ENCODE results near the gene BGN.

The BGN gene

GRCh38 chrX:153456161-153456560 is 38.6 kb upstream of the BGN start:
- H3K36me3 ChIP-seq (ENCODE audit: insufficient read depth, low read length), result no peaks in the 10 kb centered on the region; the same call in 1 of the 2 replicates
- no peaks in the 10 kb centered on the region for H3K9me3 ChIP-seq (ENCODE audit: control insufficient read depth, insufficient read depth, low read length)
- no peak overlapping the region for H3K9ac ChIP-seq (ENCODE audit: low read depth, low read length)
- H3K4me1 ChIP-seq (ENCODE audit: insufficient read depth, low read length), result peaks cover 6% of the 10 kb centered on the region; the same call in 1 of the 2 replicates

DNA sequence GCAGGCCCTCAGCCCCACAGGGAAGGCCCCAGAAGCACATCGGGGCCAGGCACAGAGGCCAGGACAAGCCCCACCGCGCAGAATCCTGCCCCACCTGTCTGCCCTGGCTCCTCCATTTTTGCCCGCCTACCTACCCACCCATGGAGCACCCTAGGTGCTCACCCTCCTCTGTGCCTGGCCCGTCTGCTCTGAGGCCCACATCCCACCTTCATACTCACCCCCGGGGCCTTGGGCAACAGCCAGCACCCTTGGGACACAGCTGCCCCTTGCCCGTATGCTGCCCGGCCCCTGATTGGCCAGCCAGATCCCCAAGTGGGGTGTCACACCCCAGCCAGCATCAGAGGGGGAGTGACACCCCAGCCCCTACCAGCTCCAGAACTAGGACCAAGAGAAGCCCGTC is 38.1 kb upstream of the BGN start:
- H3K9ac ChIP-seq (ENCODE audit: low read depth, low read length), result no peak overlapping the region
- no peaks in the 10 kb centered on the region for H3K9me3 ChIP-seq (ENCODE audit: control insufficient read depth, insufficient read depth, low read length)
- H3K4me1 ChIP-seq (ENCODE audit: insufficient read depth, low read length), result peaks cover 6% of the 10 kb centered on the region; the same call in 1 of the 2 replicates
- no peaks in the 10 kb centered on the region; the same call in 1 of the 2 replicates for H3K36me3 ChIP-seq (ENCODE audit: insufficient read depth, low read length)

GRCh38 chrX:153457136-153457825 is 37.5 kb upstream of the BGN start:
- peaks cover 6% of the 10 kb centered on the region; the same call in 1 of the 2 replicates for H3K4me1 ChIP-seq (ENCODE audit: insufficient read depth, low read length)
- H3K9me3 ChIP-seq (ENCODE audit: control insufficient read depth, insufficient read depth, low read length), result no peaks in the 10 kb centered on the region
- no peaks in the 10 kb centered on the region; the same call in 1 of the 2 replicates for H3K36me3 ChIP-seq (ENCODE audit: insufficient read depth, low read length)
- H3K9ac ChIP-seq (ENCODE audit: low read depth, low read length), result no peak overlapping the region

DNA sequence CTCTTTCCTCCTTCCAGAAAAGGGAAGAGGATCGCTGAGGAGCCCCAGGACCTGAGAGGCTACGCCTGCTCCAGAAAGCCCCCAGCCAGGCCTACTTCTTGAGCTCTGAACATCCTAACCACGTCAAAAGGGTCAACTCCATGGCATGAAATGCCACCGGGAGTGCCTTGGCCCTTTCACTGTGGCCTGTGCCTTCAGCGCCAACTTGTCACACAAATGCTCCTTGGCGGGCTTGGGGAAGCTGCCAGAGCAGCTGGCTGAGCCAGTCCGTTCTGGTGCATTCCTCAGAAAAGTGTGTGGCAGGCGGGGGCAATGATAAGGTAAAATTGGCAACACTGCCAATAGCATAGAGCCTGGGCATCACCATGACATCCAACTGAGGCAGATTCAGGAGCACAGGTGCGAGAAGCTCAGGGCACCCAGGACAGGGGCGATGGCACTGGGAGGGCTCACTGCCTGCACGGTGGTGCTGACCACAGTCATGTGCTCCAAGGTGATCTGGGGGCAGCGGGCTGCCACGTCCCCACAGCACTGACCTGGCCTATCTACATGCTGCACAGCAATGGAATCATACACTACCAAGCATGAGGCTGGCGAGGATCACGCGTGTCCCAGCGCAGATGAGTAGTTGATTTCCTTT is 36.8 kb upstream of the BGN start:
- Histone ChIP-seq H3K4me1 (ENCODE audit: insufficient read depth, low read length) (peaks cover 6% of the 10 kb centered on the region; the same call in 1 of the 2 replicates), H3K36me3 (ENCODE audit: insufficient read depth, low read length) (no peaks in the 10 kb centered on the region; the same call in 1 of the 2 replicates), H3K9me3 (ENCODE audit: control insufficient read depth, insufficient read depth, low read length) (no peaks in the 10 kb centered on the region), H3K9ac (ENCODE audit: low read depth, low read length) (no peak overlapping the region)

DNA sequence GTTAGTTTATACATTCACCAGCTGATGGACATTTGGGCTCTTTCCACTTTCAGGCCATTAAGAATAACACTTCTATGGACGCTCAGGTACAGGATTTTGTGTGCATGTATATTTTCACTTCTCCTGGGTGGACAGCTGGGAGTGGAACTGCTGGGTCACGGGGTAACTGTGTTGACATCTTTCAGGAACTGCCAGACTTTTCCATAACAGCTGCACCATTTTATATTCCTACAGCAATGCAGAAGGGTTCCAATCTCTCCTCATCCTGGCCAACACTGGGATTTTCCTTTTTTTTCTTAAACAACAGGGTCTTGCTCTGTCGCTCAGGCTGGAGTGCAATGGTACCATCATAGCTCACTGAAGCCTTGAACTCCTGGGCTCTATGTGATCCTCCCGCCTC is 36.3 kb upstream of the BGN start:
- Histone ChIP-seq H3K36me3 (ENCODE audit: insufficient read depth, low read length) (no peaks in the 10 kb centered on the region; the same call in 1 of the 2 replicates), H3K4me1 (ENCODE audit: insufficient read depth, low read length) (peaks cover 6% of the 10 kb centered on the region; the same call in 1 of the 2 replicates), H3K9ac (ENCODE audit: low read depth, low read length) (no peak overlapping the region), H3K9me3 (ENCODE audit: control insufficient read depth, insufficient read depth, low read length) (no peaks in the 10 kb centered on the region)

GRCh38 chrX:153459986-153460385 is 34.8 kb upstream of the BGN start:
- Histone ChIP-seq H3K36me3 (ENCODE audit: insufficient read depth, low read length) (no peaks in the 10 kb centered on the region; the same call in 1 of the 2 replicates), H3K4me1 (ENCODE audit: insufficient read depth, low read length) (peaks cover 6% of the 10 kb centered on the region; the same call in 1 of the 2 replicates), H3K9ac (ENCODE audit: low read depth, low read length) (no peak overlapping the region), H3K9me3 (ENCODE audit: control insufficient read depth, insufficient read depth, low read length) (no peaks in the 10 kb centered on the region)

- Histone ChIP-seq H3K9ac (ENCODE audit: low read depth, low read length) (no peak overlapping the region), H3K4me1 (ENCODE audit: insufficient read depth, low read length) (peaks cover 6% of the 10 kb centered on the region; the same call in 1 of the 2 replicates), H3K9me3 (ENCODE audit: control insufficient read depth, insufficient read depth, low read length) (no peaks in the 10 kb centered on the region), H3K36me3 (ENCODE audit: insufficient read depth, low read length) (no peaks in the 10 kb centered on the region; the same call in 1 of the 2 replicates)
Observed at GRCh38 chrX:153460826-153461225, 34.0 kb upstream of the BGN start.

GRCh38 chrX:153462291-153462690 is 32.5 kb upstream of the BGN start:
- Histone ChIP-seq H3K4me1 (ENCODE audit: insufficient read depth, low read length) (peaks cover 6% of the 10 kb centered on the region; the same call in 1 of the 2 replicates), H3K9ac (ENCODE audit: low read depth, low read length) (no peak overlapping the region), H3K9me3 (ENCODE audit: control insufficient read depth, insufficient read depth, low read length) (no peaks in the 10 kb centered on the region), H3K36me3 (ENCODE audit: insufficient read depth, low read length) (no peaks in the 10 kb centered on the region; the same call in 1 of the 2 replicates)

GRCh38 chrX:153463031-153463430 is 31.7 kb upstream of the BGN start:
- peaks cover 6% of the 10 kb centered on the region; the same call in 1 of the 2 replicates for H3K4me1 ChIP-seq (ENCODE audit: insufficient read depth, low read length)
- no peaks in the 10 kb centered on the region for H3K9me3 ChIP-seq (ENCODE audit: control insufficient read depth, insufficient read depth, low read length)
- H3K36me3 ChIP-seq (ENCODE audit: insufficient read depth, low read length), result no peaks in the 10 kb centered on the region; the same call in 1 of the 2 replicates
- no peak overlapping the region for H3K9ac ChIP-seq (ENCODE audit: low read depth, low read length)

- H3K9me3 ChIP-seq (ENCODE audit: control insufficient read depth, insufficient read depth, low read length), result no peaks in the 10 kb centered on the region
- no peak overlapping the region for H3K9ac ChIP-seq (ENCODE audit: low read depth, low read length)
- H3K36me3 ChIP-seq (ENCODE audit: insufficient read depth, low read length), result no peaks in the 10 kb centered on the region; the same call in 1 of the 2 replicates
- peaks cover 6% of the 10 kb centered on the region; the same call in 1 of the 2 replicates for H3K4me1 ChIP-seq (ENCODE audit: insufficient read depth, low read length)
Observed at GRCh38 chrX:153463556-153463955, 31.2 kb upstream of the BGN start.

DNA sequence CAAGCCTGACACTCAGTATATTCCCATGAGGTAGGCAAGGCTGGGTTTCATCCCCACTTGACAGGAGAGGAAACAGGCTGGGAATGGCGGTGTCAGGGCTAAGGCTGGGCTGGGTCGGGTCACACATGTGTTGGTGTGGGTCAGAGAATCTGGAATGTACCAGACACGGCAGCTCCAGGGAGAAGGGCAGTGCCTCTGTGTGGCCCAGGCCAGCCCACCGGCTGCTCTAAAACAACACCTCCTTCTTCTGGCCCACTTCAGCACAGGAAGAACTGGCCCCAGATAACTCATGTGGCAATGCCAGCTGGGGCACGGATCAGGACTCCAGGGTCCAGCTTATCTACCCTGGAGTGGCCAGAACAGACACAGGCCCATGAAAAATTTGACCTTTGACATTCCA is 30.7 kb upstream of the BGN start:
- Histone ChIP-seq H3K36me3 (ENCODE audit: insufficient read depth, low read length) (no peaks in the 10 kb centered on the region; the same call in 1 of the 2 replicates), H3K9ac (ENCODE audit: low read depth, low read length) (no peak overlapping the region), H3K4me1 (ENCODE audit: insufficient read depth, low read length) (peaks cover 6% of the 10 kb centered on the region; the same call in 1 of the 2 replicates), H3K9me3 (ENCODE audit: control insufficient read depth, insufficient read depth, low read length) (no peaks in the 10 kb centered on the region)

DNA sequence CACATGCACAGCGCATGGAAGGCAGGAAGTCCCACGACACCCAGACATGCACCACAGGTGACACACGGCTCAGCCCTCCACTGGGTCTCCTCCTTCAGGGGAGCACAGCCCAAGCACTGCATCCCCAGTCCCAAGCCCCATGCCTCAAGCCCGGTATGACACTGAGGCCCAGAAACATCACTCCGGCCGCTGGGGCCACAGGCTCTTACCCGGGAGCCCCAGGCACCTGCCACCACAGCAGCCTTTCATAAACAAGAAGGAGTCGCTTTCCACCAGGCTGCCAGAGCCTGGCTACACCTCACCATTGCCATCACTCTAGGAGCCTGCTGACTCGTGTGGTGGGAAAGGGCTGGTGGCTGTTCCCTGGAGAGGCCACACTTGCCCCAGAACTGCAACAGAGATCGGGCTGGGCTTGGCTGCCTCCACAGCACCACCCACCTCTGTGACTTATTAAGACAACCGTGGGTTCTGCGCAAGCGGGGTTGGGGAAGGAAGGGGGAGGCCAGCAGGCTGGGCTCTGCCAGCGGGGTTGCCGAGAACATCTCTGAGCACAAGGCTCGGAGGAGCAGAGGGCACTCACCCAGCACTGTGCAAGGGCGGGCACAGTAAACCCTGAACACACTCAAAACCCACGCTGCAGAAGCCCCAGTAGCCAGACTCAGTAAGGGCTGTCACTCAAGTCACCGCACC is 28.9 kb upstream of the BGN start:
- no peaks in the 10 kb centered on the region; the same call in 1 of the 2 replicates for H3K36me3 ChIP-seq (ENCODE audit: insufficient read depth, low read length)
- H3K4me1 ChIP-seq (ENCODE audit: insufficient read depth, low read length), result no peaks in the 10 kb centered on the region
- H3K9ac ChIP-seq (ENCODE audit: low read depth, low read length), result no peak overlapping the region
- no peaks in the 10 kb centered on the region for H3K9me3 ChIP-seq (ENCODE audit: control insufficient read depth, insufficient read depth, low read length)

DNA sequence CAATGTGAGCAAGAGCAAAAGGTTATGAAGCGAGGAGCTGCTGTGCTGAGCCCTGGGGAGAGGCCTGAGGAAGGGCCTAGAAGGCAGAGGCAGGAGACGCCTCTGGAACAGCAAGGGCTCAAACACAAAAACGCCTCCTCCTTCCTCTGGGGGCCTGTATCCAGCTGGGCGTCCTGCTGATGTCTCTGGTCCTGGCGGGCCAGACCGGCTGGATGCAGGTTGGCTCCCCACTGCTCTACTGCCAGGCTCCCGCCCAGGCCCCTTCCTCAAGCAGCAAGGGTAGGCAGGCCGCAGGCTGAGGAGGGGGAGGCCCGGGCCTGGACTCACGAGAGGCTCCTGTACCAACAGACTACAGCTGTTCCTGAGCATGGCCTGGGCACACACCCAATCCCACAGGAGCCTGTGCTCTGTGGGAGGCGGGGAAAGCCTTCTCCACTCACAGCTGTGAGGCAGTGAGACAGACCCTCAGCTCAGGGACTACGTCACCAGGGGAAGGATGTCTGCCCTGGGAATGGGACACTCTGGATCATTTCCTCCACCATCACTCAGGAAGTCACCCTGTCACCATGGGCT is 26.7 kb upstream of the BGN start:
- H3K9me3 ChIP-seq (ENCODE audit: control insufficient read depth, insufficient read depth, low read length), result no peaks in the 10 kb centered on the region
- H3K4me1 ChIP-seq (ENCODE audit: insufficient read depth, low read length), result no peaks in the 10 kb centered on the region
- no peak overlapping the region for H3K9ac ChIP-seq (ENCODE audit: low read depth, low read length)
- no peaks in the 10 kb centered on the region for H3K36me3 ChIP-seq (ENCODE audit: insufficient read depth, low read length)

GRCh38 chrX:153469811-153470410 is 24.9 kb upstream of the BGN start:
- Histone ChIP-seq H3K9ac (ENCODE audit: low read depth, low read length) (peak overlapping the region; percentile 86), H3K4me1 (ENCODE audit: insufficient read depth, low read length) (no peaks in the 10 kb centered on the region; the same call in 1 of the 2 replicates), H3K9me3 (ENCODE audit: control insufficient read depth, insufficient read depth, low read length) (no peaks in the 10 kb centered on the region), H3K36me3 (ENCODE audit: insufficient read depth, low read length) (no peaks in the 10 kb centered on the region)

Measured in ES-I3 (cell line).